Adipocyte (in vitro differentiated cells): ENCODE measurements around the gene DPH1.

ENCODE experiments used
- DNase-seq: peaks from one replicate; pipeline ENCODE4 v3.0.0-alpha.2; 2015; ENCODE audit warnings: low read depth
- H3K27me3 ChIP-seq: replicated peaks from 2 replicates; pipeline ENCODE4 v1.7.0; 2013; ENCODE audit warnings: mild to moderate bottlenecking, low read length, moderate library complexity; ENCODE audit not compliant: control insufficient read depth, insufficient read depth
- H3K36me3 ChIP-seq: 2 replicates; pipeline ENCODE4 v1.7.0; 2013; ENCODE audit warnings: low read length, mild to moderate bottlenecking, moderate library complexity; ENCODE audit not compliant: control insufficient read depth, insufficient read depth, severe bottlenecking
- H3K4me1 ChIP-seq: 2 replicates; pipeline ENCODE4 v1.7.0; 2013; ENCODE audit warnings: mild to moderate bottlenecking, low read length, moderate library complexity; ENCODE audit not compliant: control insufficient read depth, insufficient read depth
- H3K4me3 ChIP-seq: 2 replicates; pipeline ENCODE4 v1.7.0; 2013; ENCODE audit warnings: mild to moderate bottlenecking, low read length, moderate library complexity
- H3K9ac ChIP-seq: 2 replicates; pipeline ENCODE4 v1.7.0; 2013; ENCODE audit warnings: mild to moderate bottlenecking, low read length, moderate library complexity
- H3K9me3 ChIP-seq: 2 replicates; pipeline ENCODE4 v1.7.0; 2013; ENCODE audit warnings: mild to moderate bottlenecking, low read length, moderate library complexity; ENCODE audit not compliant: control insufficient read depth

Gene DPH1

DNA sequence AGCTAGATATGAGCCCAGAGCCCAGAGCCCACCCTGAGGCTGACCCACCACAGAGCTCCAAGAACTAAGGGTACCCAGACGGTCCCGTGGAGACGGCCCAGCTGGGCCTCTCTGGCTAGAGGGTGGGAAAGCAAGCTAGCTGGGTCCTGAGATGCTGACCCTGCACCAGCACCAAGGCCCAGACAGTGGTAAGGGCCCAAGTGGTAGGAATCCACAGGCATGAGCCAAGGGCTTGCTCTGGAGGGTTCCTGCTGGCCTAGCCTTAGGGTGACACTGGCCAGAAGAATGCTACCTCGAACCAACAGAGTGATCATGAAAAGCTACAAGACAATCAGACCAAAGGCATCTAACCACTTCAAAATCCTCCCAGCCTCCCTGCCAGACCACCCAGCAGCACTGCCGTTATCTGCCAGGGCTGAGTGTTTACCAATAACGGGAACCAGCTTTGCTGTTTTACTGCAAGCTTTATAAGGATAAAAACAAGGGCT lies 38.1 kb downstream of the DPH1 start:
- H3K4me3 ChIP-seq: no peak overlapping the region
- no peaks in the 10 kb centered on the region for H3K9me3 ChIP-seq
- peak; percentile 59 for DNase-seq
- peaks cover 16% of the 10 kb centered on the region for H3K36me3 ChIP-seq
- H3K4me1 ChIP-seq: peaks cover 60% of the 10 kb centered on the region
- H3K9ac ChIP-seq: peak overlapping the region; percentile 91
- H3K27me3 ChIP-seq: no peaks in the 10 kb centered on the region

DNA sequence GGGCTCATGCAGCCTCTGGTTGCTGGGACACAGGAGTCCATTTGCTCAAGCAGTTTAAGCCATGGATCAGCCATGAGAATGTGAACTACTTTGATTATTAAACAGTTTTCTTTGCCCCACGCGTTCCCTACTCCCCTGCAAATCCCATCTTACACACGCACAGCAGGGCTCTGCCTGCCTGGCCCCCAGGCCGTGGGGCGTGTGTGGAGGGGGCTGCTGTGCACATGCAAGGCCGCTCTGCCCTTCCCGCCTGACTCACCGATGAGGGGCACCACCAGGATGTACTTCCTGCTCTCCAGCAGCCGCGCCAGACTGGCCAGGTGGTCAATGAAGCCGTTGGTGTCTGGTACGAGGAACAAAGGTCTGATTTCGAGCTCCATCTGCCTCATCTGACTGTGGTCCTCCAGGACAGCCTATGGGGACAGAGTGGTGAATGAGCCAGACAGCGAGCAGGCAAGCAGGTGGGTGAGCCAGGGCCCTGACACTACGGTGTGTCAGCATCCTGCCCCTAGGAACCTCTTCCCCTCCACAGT lies 38.6 kb downstream of the DPH1 start:
- no peaks in the 10 kb centered on the region for H3K27me3 ChIP-seq
- H3K9ac ChIP-seq: peak overlapping the region; percentile 91
- no peak overlapping the region for H3K4me3 ChIP-seq
- H3K9me3 ChIP-seq: no peaks in the 10 kb centered on the region
- H3K4me1 ChIP-seq: peaks cover 54% of the 10 kb centered on the region
- H3K36me3 ChIP-seq: peaks cover 16% of the 10 kb centered on the region
- no peak for DNase-seq

DNA sequence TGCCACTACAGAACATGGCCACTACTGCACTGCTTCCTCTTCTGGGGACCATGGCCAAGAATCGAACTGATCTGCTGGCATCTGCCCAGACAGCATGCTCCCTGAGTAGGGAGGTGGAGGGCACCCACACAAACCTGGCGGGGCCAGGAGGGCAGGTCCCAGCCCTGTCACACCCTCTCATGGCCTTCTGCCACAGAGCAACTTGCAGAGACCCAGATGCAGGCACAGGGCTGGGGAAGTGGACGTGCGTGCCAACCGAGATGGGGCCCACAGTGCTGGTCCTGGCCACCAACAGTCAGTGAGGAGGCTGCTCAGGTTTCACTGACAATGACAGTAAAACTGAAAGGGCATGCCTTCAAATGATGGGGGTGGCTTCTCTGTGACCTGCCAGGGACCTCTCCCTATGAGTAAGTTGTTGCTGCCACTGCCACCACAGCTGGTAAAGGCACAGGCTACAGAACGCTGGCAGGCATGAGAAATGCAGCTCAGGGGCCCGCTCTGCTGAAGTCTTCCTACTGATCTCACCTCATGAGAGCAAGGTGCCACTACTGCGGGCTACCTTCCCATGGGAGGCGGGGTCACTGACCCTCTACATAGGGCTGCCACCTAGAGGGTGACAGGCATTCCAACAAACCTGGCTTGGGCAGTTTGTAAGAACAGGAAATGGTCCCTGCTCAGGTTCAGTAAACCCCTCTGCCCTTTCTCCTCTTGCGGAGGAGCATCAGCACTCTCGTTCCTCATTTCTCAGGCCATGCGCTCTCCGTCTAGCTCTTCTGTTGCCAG lies 40.5 kb downstream of the DPH1 start:
- H3K4me3 ChIP-seq: no peak overlapping the region
- no peak for DNase-seq
- H3K27me3 ChIP-seq: no peaks in the 10 kb centered on the region
- H3K36me3 ChIP-seq: peaks cover 23% of the 10 kb centered on the region
- H3K4me1 ChIP-seq: peaks cover 38% of the 10 kb centered on the region
- H3K9me3 ChIP-seq: no peaks in the 10 kb centered on the region
- H3K9ac ChIP-seq: no peak overlapping the region

DNA sequence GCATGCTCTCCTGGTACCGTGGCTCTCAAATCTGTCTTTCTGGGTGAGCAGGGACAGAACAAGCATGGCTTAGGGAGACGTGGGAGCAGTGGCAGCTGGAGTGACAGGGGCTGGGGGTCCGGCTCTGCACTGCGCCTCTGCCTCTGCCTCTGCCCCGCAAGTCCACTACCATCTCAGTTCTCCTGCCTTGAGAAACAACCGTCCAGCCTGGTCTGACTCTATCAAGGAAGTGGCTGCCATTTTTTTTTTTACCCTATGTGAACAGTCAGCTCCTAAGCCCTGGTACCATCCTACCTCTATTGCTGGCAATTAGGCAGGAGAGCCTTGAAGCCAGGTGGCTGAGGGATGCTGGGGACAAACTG lies 41.1 kb downstream of the DPH1 start:
- no peaks in the 10 kb centered on the region for H3K27me3 ChIP-seq
- H3K4me1 ChIP-seq: peaks cover 38% of the 10 kb centered on the region
- H3K36me3 ChIP-seq: peaks cover 23% of the 10 kb centered on the region
- no peak for DNase-seq
- H3K9me3 ChIP-seq: no peaks in the 10 kb centered on the region
- H3K4me3 ChIP-seq: no peak overlapping the region
- no peak overlapping the region for H3K9ac ChIP-seq

DNA sequence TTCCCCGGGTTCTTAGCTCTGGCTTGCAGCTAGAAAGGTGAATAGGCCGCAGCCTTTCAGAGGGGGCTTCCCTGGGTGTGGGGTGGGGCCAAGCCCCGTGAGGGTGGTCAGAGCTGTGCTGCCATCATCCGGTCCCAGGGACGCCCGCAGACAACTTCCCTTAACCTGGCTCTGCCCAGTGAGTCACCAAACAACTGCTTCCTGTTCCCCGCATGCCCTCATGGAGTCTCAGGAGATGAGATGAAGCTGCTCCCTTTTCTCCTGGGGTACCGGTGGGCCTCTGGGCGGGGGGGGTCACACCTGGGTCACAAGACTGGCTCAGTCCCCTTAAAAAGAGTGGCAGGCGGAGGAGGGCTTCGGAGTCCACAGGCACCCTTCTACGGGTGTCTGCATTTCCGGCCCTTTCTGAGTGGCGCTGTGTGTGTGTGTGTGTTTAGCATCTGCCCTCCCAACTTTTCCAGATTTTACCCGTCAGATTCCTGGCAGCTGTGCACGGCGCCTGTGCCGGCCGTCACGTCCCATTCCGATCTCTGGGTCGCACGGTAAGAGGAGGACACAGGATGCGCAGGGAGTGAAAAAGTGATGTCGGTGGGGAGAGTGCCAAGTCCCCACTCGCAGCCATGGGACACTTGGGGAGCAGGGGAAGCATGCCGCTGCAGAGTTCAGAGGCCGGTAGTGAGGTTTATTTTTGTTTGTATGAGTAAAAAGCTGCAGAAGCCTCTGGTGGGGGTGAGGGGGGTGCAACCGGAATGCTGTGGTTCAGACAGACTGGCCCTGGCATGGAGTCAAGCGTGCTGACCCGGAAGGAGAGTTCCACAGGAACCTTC lies 41.7 kb downstream of the DPH1 start:
- no peak for DNase-seq
- Histone ChIP-seq H3K27me3 (no peaks in the 10 kb centered on the region), H3K36me3 (peaks cover 23% of the 10 kb centered on the region)

DNA sequence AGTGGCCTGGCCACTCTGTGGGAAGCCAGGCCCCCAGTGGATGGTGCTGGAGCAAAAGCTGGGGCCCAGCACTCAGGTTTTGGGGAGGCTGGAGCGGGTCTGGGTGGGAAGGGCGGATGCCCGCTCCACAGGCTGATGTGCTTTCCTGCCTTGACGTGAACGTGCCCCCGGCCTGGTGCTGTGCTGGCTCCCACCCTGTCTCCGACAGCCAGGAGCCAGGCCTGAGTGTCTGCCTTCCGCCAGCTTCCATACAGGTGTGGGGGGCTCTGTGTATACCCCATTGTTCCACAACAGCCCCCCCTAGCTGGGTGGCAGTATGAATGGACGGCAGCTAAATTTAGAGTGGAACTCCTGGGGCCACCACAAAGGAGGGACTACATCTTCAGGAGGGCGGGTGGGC lies 45.0 kb downstream of the DPH1 start:
- Histone ChIP-seq H3K36me3 (peaks cover 45% of the 10 kb centered on the region), H3K9ac (no peak overlapping the region), H3K9me3 (no peaks in the 10 kb centered on the region), H3K27me3 (no peaks in the 10 kb centered on the region), H3K4me3 (no peak overlapping the region), H3K4me1 (peaks cover 16% of the 10 kb centered on the region)
- no peak for DNase-seq

More for the DNA sequence above, 41.7 kb downstream of the DPH1 start:
- Histone ChIP-seq H3K4me3 (no peak overlapping the region), H3K9ac (no peak overlapping the region), H3K4me1 (peaks cover 40% of the 10 kb centered on the region), H3K9me3 (no peaks in the 10 kb centered on the region)

DNA sequence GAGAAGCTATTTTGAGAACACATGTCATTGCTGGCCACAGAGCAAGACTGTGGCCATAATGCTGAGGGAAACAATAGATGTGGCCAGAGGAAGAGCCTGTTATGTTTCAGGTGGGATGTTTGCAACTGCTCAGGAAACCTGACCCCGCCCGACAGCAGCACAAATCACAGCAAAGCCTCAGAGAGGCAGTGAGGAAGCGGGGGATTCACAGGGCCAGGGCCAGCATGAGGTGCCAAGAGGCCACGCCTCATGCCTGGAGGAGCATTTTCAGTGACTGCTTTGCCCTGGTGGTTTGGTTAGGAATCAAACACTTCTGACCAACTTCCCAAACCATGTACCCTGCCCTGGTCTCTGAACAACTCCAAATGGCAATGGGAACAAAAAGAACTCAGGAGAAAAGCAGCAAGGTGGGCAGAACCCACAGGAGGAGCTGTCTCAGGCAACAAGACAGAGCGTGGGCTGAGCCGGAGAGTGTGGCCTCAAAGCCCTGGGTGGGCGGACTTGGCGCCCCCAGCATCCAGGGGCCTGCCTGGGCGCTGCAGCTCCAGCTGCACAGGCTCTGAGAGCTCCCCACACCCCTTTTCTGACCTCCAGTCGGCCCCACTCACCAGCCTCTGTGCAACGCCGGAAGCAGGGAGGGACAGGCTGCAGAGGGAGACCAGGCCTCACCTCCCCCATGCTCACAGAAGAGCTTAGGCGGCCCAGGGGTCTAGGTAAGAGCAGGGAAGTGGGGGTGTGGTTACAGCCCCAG lies 45.6 kb downstream of the DPH1 start:
- Histone ChIP-seq H3K9ac (peak overlapping the region; percentile 75), H3K4me1 (peaks cover 16% of the 10 kb centered on the region), H3K27me3 (no peaks in the 10 kb centered on the region), H3K36me3 (peaks cover 45% of the 10 kb centered on the region), H3K9me3 (no peaks in the 10 kb centered on the region), H3K4me3 (no peak overlapping the region)
- DNase-seq: peak; percentile 44

DNA sequence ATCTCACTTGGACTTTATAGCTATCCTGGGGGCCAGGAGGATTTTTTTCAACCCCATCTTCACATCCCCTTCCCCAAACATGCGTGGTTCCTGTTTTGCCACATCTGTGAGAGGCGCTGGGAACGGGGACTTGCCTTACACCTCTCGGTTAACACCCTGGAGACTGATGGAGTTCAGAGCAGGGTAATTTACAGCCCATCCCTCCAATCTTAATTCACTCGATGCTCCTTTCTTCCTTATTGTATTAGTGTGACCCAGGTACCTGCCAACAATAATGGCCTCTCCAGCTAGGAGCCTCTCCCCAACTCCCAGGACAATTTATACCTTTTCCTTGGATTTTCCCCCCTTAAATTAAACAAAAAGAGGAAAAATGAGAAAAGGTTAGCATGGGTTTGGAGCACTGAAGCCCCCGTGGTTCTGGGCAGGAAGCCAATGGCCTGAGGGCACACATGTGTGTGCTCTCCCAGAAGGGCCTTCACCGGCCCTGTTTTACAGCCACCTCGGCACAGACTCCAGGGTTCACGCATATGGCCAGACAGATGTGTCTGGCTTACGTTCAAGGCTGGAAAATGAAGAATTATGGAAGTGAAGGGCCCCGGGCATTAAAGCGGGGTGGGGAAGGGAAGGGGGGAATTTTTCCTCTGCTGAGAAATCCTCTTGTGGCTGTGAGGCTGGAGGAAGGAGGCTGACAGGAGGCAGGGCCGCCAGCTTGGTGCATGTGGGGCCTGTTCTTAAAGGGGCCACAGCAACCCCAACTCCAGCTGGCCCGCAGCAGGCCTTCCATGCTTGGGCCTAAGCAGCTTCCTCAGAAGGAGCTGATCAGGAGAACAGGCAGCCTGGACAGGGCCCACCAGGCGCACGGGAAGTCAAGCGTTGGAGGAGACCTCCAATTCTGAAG lies 46.4 kb downstream of the DPH1 start:
- Histone ChIP-seq H3K36me3 (peaks cover 45% of the 10 kb centered on the region), H3K9me3 (no peaks in the 10 kb centered on the region), H3K4me3 (no peak overlapping the region), H3K9ac (peak overlapping the region; percentile 75), H3K27me3 (no peaks in the 10 kb centered on the region), H3K4me1 (peaks cover 20% of the 10 kb centered on the region)
- peak; percentile 36 for DNase-seq

DNA sequence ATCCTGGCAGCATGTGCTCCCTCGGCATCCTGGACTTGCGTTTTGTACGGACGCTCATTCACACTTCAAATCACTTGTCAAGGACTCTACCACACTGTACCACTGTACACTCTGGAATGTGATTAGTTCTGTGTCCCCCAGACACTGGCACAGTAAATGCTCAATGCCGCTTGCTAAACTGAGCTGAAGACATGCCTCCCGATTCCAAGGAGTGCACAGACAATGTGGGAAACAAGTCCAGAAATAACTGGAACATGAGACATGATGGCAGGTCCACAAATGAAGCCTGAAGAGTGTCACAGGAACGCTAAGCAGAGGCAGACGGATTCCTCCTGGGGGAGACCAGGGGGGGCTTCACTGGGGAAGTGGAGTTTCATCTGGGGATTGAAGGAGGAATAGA lies 47.1 kb downstream of the DPH1 start:
- H3K4me3 ChIP-seq: no peak overlapping the region
- peak overlapping the region; percentile 75 for H3K9ac ChIP-seq
- no peaks in the 10 kb centered on the region for H3K27me3 ChIP-seq
- DNase-seq: no peak
- H3K9me3 ChIP-seq: no peaks in the 10 kb centered on the region
- H3K36me3 ChIP-seq: peaks cover 42% of the 10 kb centered on the region
- H3K4me1 ChIP-seq: peaks cover 27% of the 10 kb centered on the region

DNA sequence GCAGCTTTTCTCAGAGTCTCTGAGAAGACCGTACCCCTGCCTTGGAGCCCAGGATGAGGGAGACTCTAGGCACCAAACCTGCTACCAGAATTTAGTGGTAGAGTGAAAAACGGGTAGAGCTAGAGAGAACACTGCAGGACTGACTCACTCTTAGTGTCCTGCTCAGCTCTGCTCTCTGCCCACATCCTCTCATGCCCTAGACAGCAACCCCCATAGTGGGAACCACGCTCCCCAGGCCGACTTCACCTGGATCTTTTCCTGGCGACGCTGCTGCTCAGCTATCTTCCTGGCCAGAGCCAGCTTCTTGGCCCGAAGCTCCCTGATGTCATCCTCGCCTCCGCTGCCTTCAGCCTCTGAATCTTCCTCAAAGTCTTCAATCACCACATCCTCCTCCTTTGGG lies 51.6 kb downstream of the DPH1 start:
- no peak for DNase-seq
- no peak overlapping the region for H3K9ac ChIP-seq
- peaks cover 52% of the 10 kb centered on the region for H3K4me1 ChIP-seq
- no peaks in the 10 kb centered on the region for H3K9me3 ChIP-seq
- peaks cover 32% of the 10 kb centered on the region for H3K36me3 ChIP-seq
- no peaks in the 10 kb centered on the region for H3K27me3 ChIP-seq
- H3K4me3 ChIP-seq: no peak overlapping the region
